IPS DF 19.7 (cell line): ENCODE data around the gene TOX4.
A peak's percentile ranks its signal among the peaks of the same experiment; 100 is the strongest.

ENCODE experiments used
- DNase-seq: peaks from one replicate; pipeline ENCODE4 v3.0.0-alpha.2; 2013; ENCODE audit warnings: low read depth, low spot score

Gene TOX4

GRCh38 chr14:21501568-21501967 lies 24.6 kb downstream of the TOX4 start:
- DNase-seq = no peak

GRCh38 chr14:21503376-21503775 lies 26.4 kb downstream of the TOX4 start:
- no peak for DNase-seq

GRCh38 chr14:21505012-21505553 lies 28.1 kb downstream of the TOX4 start:
- no peak for DNase-seq

- no peak for DNase-seq
Observed at GRCh38 chr14:21506557-21506956, 29.6 kb downstream of the TOX4 start.

- DNase-seq = no peak
Observed at GRCh38 chr14:21509432-21510143, 32.6 kb downstream of the TOX4 start.

GRCh38 chr14:21510735-21511657 lies 34.0 kb downstream of the TOX4 start, which contains the start of gene METTL3:
METTL3 (minus strand) TSS chr14:21511340; CDS start chr14:21511223, 117 bp downstream.
- peak; percentile 99 for DNase-seq

- DNase-seq = no peak
Observed at GRCh38 chr14:21514341-21514740, 37.3 kb downstream of the TOX4 start.

- no peak for DNase-seq
Observed at GRCh38 chr14:21518725-21519124, 41.7 kb downstream of the TOX4 start.

- no peak for DNase-seq
Observed at GRCh38 chr14:21520767-21521166, 43.8 kb downstream of the TOX4 start.

GRCh38 chr14:21521501-21521900 lies 44.5 kb downstream of the TOX4 start:
- DNase-seq = no peak

- DNase-seq = no peak
Observed at GRCh38 chr14:21523203-21523602, 46.2 kb downstream of the TOX4 start.

GRCh38 chr14:21524575-21525490 lies 47.8 kb downstream of the TOX4 start:
- DNase-seq = no peak

- no peak for DNase-seq
Observed at GRCh38 chr14:21525571-21525961, 48.6 kb downstream of the TOX4 start.

- peak; percentile 96 for DNase-seq
Observed at GRCh38 chr14:21525962-21526671, 49.1 kb downstream of the TOX4 start, which contains the start of gene SALL2. SALL2 (minus strand) TSS chr14:21526346; CDS start chr14:21526127, 219 bp downstream.

- no peak for DNase-seq
Observed at GRCh38 chr14:21526672-21527317, 49.8 kb downstream of the TOX4 start.

GRCh38 chr14:21527318-21527679 lies 50.3 kb downstream of the TOX4 start:
- no peak for DNase-seq

- no peak for DNase-seq
Observed at GRCh38 chr14:21528381-21529348, 51.7 kb downstream of the TOX4 start.

- no peak for DNase-seq
Observed at GRCh38 chr14:21529515-21529914, 52.5 kb downstream of the TOX4 start.

GRCh38 chr14:21533294-21533693 lies 56.3 kb downstream of the TOX4 start:
- DNase-seq = no peak
